Measurements from ENCODE around the gene ACER2. TPM values are rescaled to one million over a fixed set of nuclear protein-coding genes. Genes with fewer than 3 reads are reported as not detected.

Gene ACER2
- total and polyA plus RNA-seq, 2 of the 8 experiments (the other 6 are each of a cell fraction or from before 2014, with no cell fraction given), result 7.4 to 8.8 TPM

- DNase-seq (ENCODE audit: low read depth in 1 of 2, low spot score in 2 of 2) (no peak), FAIRE-seq (no peak)
- Histone ChIP-seq H3K36me3 (ENCODE audit: control insufficient read depth in 2 of 4, insufficient read depth in 4 of 4, low read length in 3 of 4) (peaks cover 0 to 10% (median 0%) of the 10 kb centered on the region in 4 experiments; a peak in 1 of 8 replicates), H3K4ac (replicated peaks; ENCODE audit: insufficient read length, low read depth, low read length) (peak overlapping the region; percentile 96), H3K14ac (ENCODE audit: insufficient read length) (no peak overlapping the region), H2BK5ac (ENCODE audit: low read depth, low read length) (peak overlapping the region; percentile 97), H2AFZ (ENCODE audit: low read length) (no peak overlapping the region), H2BK12ac (ENCODE audit: low read depth, low read length) (peak overlapping the region; percentile 98; the same call in 1 of the 2 replicates), H4K91ac (replicated peaks; ENCODE audit: insufficient read length, low read length) (peak overlapping the region; percentile 86), H2BK20ac (ENCODE audit: low read length) (peak overlapping the region; percentile 99), H2BK120ac (replicated peaks; ENCODE audit: low read depth, low read length) (peak overlapping the region; percentile 90), H3K56ac (replicated peaks; ENCODE audit: insufficient read length, low read depth, low read length) (no peak overlapping the region), H3K9me3 (ENCODE audit: insufficient read depth in 2 of 2, low read depth in 1 of 2, low read length in 1 of 2) (no peaks in the 10 kb centered on the region), H3K4me1 (replicated peaks in 1 of 4; ENCODE audit: control insufficient read depth in 3 of 4, insufficient read depth in 4 of 4, low read length in 3 of 4) (peaks cover 14 to 23% (median 19%) of the 10 kb centered on the region in 4 experiments), H2AK5ac (ENCODE audit: low read depth, low read length) (peak overlapping the region; percentile 85), H3K4me3 (ENCODE audit: extremely low read depth in 1 of 4, insufficient read depth in 2 of 4, low read depth in 3 of 4, low read length in 4 of 4) (peak overlapping the region in 1 of 4 experiments; percentile 46; a peak in 1 of 8 replicates), H4K8ac (ENCODE audit: extremely low read depth, insufficient read depth, low read length) (no peak overlapping the region), H3K9ac (replicated peaks in 1 of 4; ENCODE audit: extremely low read depth in 1 of 4, low read depth in 3 of 4, low read length in 3 of 4) (no peak overlapping the region), H4K5ac (ENCODE audit: insufficient read length, low read depth, low read length) (peak overlapping the region; percentile 58), H3K79me2 (ENCODE audit: control insufficient read depth in 1 of 2, insufficient read depth in 2 of 2, low read length in 2 of 2) (no peaks in the 10 kb centered on the region), H3K18ac (ENCODE audit: extremely low read depth, low read length) (peak overlapping the region; percentile 97), H3K4me2 (ENCODE audit: insufficient read depth in 1 of 2, low read depth in 2 of 2, low read length in 2 of 2) (peak overlapping the region; percentile 50 to 64), H3K27ac (ENCODE audit: low read depth, low read length) (peak overlapping the region; percentile 77), H3K27me3 (replicated peaks in 1 of 4; ENCODE audit: control insufficient read depth in 3 of 4, extremely low read depth in 1 of 4, insufficient read depth in 3 of 4, low read length in 3 of 4) (no peaks in the 10 kb centered on the region), H3K79me1 (ENCODE audit: low read depth, low read length) (no peaks in the 10 kb centered on the region), H3K23me2 (ENCODE audit: low read depth, low read length) (0 out of 2 replicates have a peak, but pooled peaks cover 5% of the 10 kb centered on the region), H2BK15ac (ENCODE audit: low read length) (peak overlapping the region; percentile 62; the same call in 1 of the 2 replicates), H4K20me1 (replicated peaks in 1 of 2; ENCODE audit: control insufficient read depth in 1 of 2, insufficient read depth in 2 of 2, low read length in 2 of 2) (no peaks in the 10 kb centered on the region), H3K23ac (ENCODE audit: insufficient read length) (no peak overlapping the region)
- WGBS, 2 experiments (ENCODE audit: extremely low coverage in 1 of 2, insufficient coverage in 1 of 2, insufficient read length in 1 of 2, insufficient replicate concordance in 2 of 2, low coverage in 1 of 2, low lambda C conversion rate in 2 of 2, missing lambda C conversion rate in 1 of 2), result 74% methylated on average over 2 of the region's 2 CpGs; no CpG with 5 or more reads in 1 of the 2 experiments
- TF ChIP-seq EZH2 (IDR thresholded peaks at IDR 0.05; ENCODE audit: low read depth, low read length, severe bottlenecking), result peak; percentile 7
- peak; percentile 61; the same call in 1 of the 2 replicates for TF ChIP-seq TEAD4 (IDR thresholded peaks at IDR 0.05; ENCODE audit: low read depth, low read length)
- no peak for TF ChIP-seq RBBP5 (IDR thresholded peaks at IDR 0.05; ENCODE audit: borderline replicate concordance, low read depth, low read length)
- ChIA-PET POLR2A (ENCODE audit: partially characterized antibody) (interaction anchor here (0.8 to 2.4 kb wide), 9 partner anchors 9 to 72 kb away, joined by 3 to 14 read pairs (median 5); partner anchors contain the start of gene RPS6), CTCF (ENCODE audit: partially characterized antibody) (interaction anchor here (1.1 to 1.6 kb wide), 3 partner anchors 8 to 20 kb away, joined by 3 to 10 read pairs (median 3); no protein-coding TSS in a partner anchor)
These were observed 36.6 kb downstream of the ACER2 start for GRCh38 chr9:19445452-19445851.

Data from H1 (cell line).